Keratinocyte (primary cell): Measurements from ENCODE around the gene VOPP1. TPM values are rescaled to one million over a fixed set of nuclear protein-coding genes. Genes with fewer than 3 reads are reported as not detected.

ENCODE experiments used
- DNase-seq: peaks from one replicate; pipeline ENCODE4 v3.0.0-alpha.2; 2011; ENCODE audit warnings: low read depth, missing footprints, low spot score
- FAIRE-seq: peaks from 2 replicates; lab custom pipeline; 2011; peaks lifted over from hg19 to GRCh38; lab: Jason Lieb, UNC
- H2AFZ ChIP-seq: 2 replicates; pipeline ENCODE4 v1.6.0; 2012; ENCODE audit warnings: low read length, control low read depth, inconsistent platforms; ENCODE audit not compliant: control insufficient read depth
- H3K27ac ChIP-seq: 2 replicates; pipeline ENCODE4 v1.5.1; 2011; ENCODE audit warnings: low read length; ENCODE audit not compliant: control insufficient read depth, insufficient read depth
- H3K27me3 ChIP-seq: 3 replicates; pipeline ENCODE4 v1.6.0; 2011; ENCODE audit warnings: low read length; ENCODE audit not compliant: control insufficient read depth, insufficient read depth; ENCODE audit errors: extremely low read depth
- H3K36me3 ChIP-seq, 2 experiments: 2 replicates in 1 of 2; 3 replicates in 1 of 2; pipeline ENCODE4 v1.5.1; 2011; ENCODE audit warnings: low read length in 2 of 2, mild to moderate bottlenecking in 1 of 2; ENCODE audit not compliant: control insufficient read depth in 2 of 2, insufficient read depth in 2 of 2; ENCODE audit errors: extremely low read depth in 1 of 2
- H3K4me1 ChIP-seq: 3 replicates; pipeline ENCODE4 v1.5.1; 2011; ENCODE audit warnings: low read length; ENCODE audit not compliant: control insufficient read depth, insufficient read depth; ENCODE audit errors: extremely low read depth
- H3K4me2 ChIP-seq: 3 replicates; pipeline ENCODE4 v1.6.0; 2011; ENCODE audit warnings: low read depth, low read length; ENCODE audit not compliant: control insufficient read depth, insufficient read depth; ENCODE audit errors: extremely low read depth
- H3K4me3 ChIP-seq, 3 experiments: fragments of 200-600 bp in 1 of 3; sonication (generic) in 1 of 3; 2 replicates in 2 of 3; 3 replicates in 1 of 3; pipeline ENCODE4 v1.5.1; 2011 to 2016; ENCODE audit warnings: low read length in 3 of 3, mild to moderate bottlenecking in 3 of 3, control low read depth in 2 of 3, inconsistent platforms in 1 of 3, low read depth in 1 of 3, mixed read lengths in 1 of 3, mixed run types in 1 of 3, moderate library complexity in 1 of 3; ENCODE audit not compliant: control insufficient read depth in 2 of 3, insufficient read depth in 2 of 3; ENCODE audit errors: extremely low read depth in 1 of 3
- H3K79me2 ChIP-seq: 2 replicates; pipeline ENCODE4 v1.6.0; 2012; ENCODE audit warnings: low read length; ENCODE audit not compliant: control insufficient read depth, insufficient read depth
- H3K9ac ChIP-seq: 3 replicates; pipeline ENCODE4 v1.6.0; 2011; ENCODE audit warnings: low read length; ENCODE audit not compliant: control insufficient read depth, insufficient read depth; ENCODE audit errors: extremely low read depth
- H3K9me1 ChIP-seq: 3 replicates; pipeline ENCODE4 v1.6.0; 2011; ENCODE audit warnings: low read length; ENCODE audit not compliant: control insufficient read depth, insufficient read depth; ENCODE audit errors: extremely low read depth
- H3K9me3 ChIP-seq: 2 replicates; pipeline ENCODE4 v1.5.1; 2012; ENCODE audit warnings: low read depth, low read length; ENCODE audit not compliant: control insufficient read depth
- H4K20me1 ChIP-seq: 3 replicates; pipeline ENCODE4 v1.6.0; 2011; ENCODE audit warnings: low read length; ENCODE audit not compliant: control insufficient read depth, insufficient read depth; ENCODE audit errors: extremely low read depth
- CTCF ChIP-seq, 3 experiments: IDR thresholded peaks in 1 of 3; conservative IDR thresholded peaks in 1 of 3; optimal IDR thresholded peaks in 1 of 3; 2 replicates in 2 of 3; 3 replicates in 1 of 3; pipeline versions ENCODE3 to v1.5.1; 2011; ENCODE audit warnings: low read length in 3 of 3, mild to moderate bottlenecking in 3 of 3, moderate library complexity in 2 of 3, control low read depth in 1 of 3, inconsistent platforms in 1 of 3; ENCODE audit not compliant: insufficient read depth in 2 of 3; ENCODE audit errors: extremely low read depth in 1 of 3
- EZH2 ChIP-seq: IDR thresholded peaks from one replicate; pipeline ENCODE4 v1.6.1; 2012; ENCODE audit warnings: inconsistent platforms, mild to moderate bottlenecking, low read length, moderate library complexity
- dilution Hi-C: fragments of 300-500 bp; cut with MboI; formaldehyde crosslinking; loops from one replicate; pipeline ENCODE4 v1.7.0; 2020; ENCODE audit warnings: low sequenced_read_pairs; ENCODE audit not compliant: extremely low pct_ligation_motif_present
- polyA plus RNA-seq, 5 experiments: library from polyadenylated mRNA; depleted of rRNA in 3 of 5; stranded (reverse) in 3 of 5; stranded (forward) in 1 of 5; unstranded in 1 of 5; fragments of >200 nt; gene quantifications; 1 replicate in 1 of 5; 2 replicates in 3 of 5; 3 replicates in 1 of 5; pipeline versions ENCODE4 v1.2.1 to v1.2.3, GENCODE V29; 2011 to 2012; ENCODE audit warnings: missing spikeins in 2 of 5, low read depth in 1 of 5, low replicate concordance in 1 of 5

VOPP1 gene
- polyA plus RNA-seq, 1 donor (not counting 4 experiments of a cell fraction or from before 2014, with no cell fraction given): 49.2 TPM

GRCh38 chr7:55526329-55526728, 46.0 kb downstream of the VOPP1 start:
- Histone ChIP-seq H3K4me3 (no peak overlapping the region), H3K4me2 (no peak overlapping the region), H2AFZ (no peak overlapping the region), H3K27me3 (no peaks in the 10 kb centered on the region), H3K36me3 (no peaks in the 10 kb centered on the region), H3K9me3 (no peaks in the 10 kb centered on the region), H3K9ac (no peak overlapping the region), H4K20me1 (peaks cover 5% of the 10 kb centered on the region), H3K4me1 (peaks cover 9% of the 10 kb centered on the region), H3K9me1 (no peaks in the 10 kb centered on the region), H3K79me2 (peaks cover 73% of the 10 kb centered on the region), H3K27ac (no peak overlapping the region)
- TF ChIP-seq CTCF (optimal IDR thresholded peaks at IDR 0.05 in 1 of 3, IDR thresholded peaks at IDR 0.05 in 1 of 3, conservative IDR thresholded peaks at IDR 0.05 in 1 of 3; ENCODE audit: extremely low read depth in 1 of 3, insufficient read depth in 2 of 3, low read length in 3 of 3) (no peak), EZH2 (no peak)
- no peak for DNase-seq
- no peak for FAIRE-seq
- dilution Hi-C loops: no loop called here

DNA sequence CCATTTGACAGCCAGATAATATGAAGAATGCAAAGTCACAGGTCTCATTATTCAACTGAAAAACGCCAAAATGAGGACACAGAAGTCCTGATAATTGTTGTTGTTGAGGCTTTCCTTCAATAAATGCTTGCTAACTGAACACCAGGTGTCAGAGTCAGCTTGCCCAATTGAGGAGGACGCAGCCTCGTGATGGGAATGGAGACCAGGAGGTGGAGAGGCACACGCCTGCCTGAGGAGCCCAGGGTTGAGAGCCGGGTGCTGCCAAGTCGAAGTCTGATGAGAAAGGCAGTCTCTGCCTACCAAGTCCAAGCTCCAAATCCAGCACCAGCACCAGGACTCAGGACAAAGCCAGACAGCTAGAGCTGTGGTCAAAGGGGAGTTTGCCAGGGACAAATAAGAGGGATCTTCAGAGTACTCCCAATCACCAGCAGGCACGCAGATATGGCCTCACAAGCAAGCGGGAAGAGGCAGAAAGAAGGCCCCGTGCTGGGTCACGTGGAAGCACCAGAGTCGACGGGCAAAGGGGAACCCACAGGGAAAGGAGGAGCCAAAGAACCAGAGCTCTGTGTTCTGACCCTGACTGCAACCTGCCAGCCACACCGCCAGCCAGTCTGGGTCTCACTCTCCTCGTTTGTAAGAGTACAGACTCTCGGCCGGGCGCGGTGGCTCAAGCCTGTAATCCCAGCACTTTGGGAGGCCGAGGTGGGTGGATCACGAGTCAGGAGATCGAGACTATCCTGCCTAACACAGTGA, 47.6 kb downstream of the VOPP1 start:
- H3K27ac ChIP-seq: no peak overlapping the region
- peaks cover 9% of the 10 kb centered on the region for H3K4me1 ChIP-seq
- FAIRE-seq: peak; percentile 73
- dilution Hi-C loops: no loop called here
- no peaks in the 10 kb centered on the region for H3K27me3 ChIP-seq
- no peak for DNase-seq
- no peak overlapping the region for H3K4me3 ChIP-seq
- no peak overlapping the region for H2AFZ ChIP-seq
- peaks cover 5% of the 10 kb centered on the region for H4K20me1 ChIP-seq
- H3K4me2 ChIP-seq: no peak overlapping the region
- no peak overlapping the region for H3K9ac ChIP-seq
- no peaks in the 10 kb centered on the region for H3K9me1 ChIP-seq
- H3K9me3 ChIP-seq: no peaks in the 10 kb centered on the region
- peaks cover 59% of the 10 kb centered on the region for H3K79me2 ChIP-seq
- no peaks in the 10 kb centered on the region for H3K36me3 ChIP-seq
- no peak for TF ChIP-seq CTCF (optimal IDR thresholded peaks at IDR 0.05 in 1 of 3, IDR thresholded peaks at IDR 0.05 in 1 of 3, conservative IDR thresholded peaks at IDR 0.05 in 1 of 3; ENCODE audit: extremely low read depth in 1 of 3, insufficient read depth in 2 of 3, low read length in 3 of 3)
